Endothelial cell of umbilical vein (primary cell): ENCODE results near the gene VTI1A. TPM values are rescaled to one million over a fixed set of nuclear protein-coding genes. Genes with fewer than 3 reads are reported as not detected.

Source experiments
- BruUV-seq: library from RNA; stranded (reverse); fragments of 400-500 nt; replicated peaks from 2 replicates; lab custom pipeline; 2021; lab: Mats Ljungman, UMichigan
- CTCF ChIA-PET: fragments of 300-600, 350-600 bp; sonication (Branson Sonifier 250); formaldehyde crosslinking; loops from one replicate; lab custom pipeline; 2021; ENCODE audit warnings: antibody characterized with exemption, inconsistent platforms; lab: Charles Lee
- POLR2A ChIA-PET: fragments of 300-600, 350-600 bp; sonication (Branson Sonifier 250); formaldehyde crosslinking; loops from one replicate; lab custom pipeline; 2021; ENCODE audit warnings: antibody characterized with exemption, inconsistent platforms; lab: Charles Lee
- DNase-seq: peaks from one replicate; pipeline ENCODE4 v3.0.0-alpha.2; 2011; ENCODE audit warnings: low read depth, low spot score
- FAIRE-seq: peaks from 2 replicates; lab custom pipeline; 2011; peaks lifted over from hg19 to GRCh38; lab: Jason Lieb, UNC
- H2AFZ ChIP-seq: 2 replicates; pipeline ENCODE4 v1.6.0; 2012; ENCODE audit warnings: low read depth, low read length, control low read depth, inconsistent platforms
- H3K27ac ChIP-seq: 2 replicates; pipeline ENCODE4 v1.5.1; 2011; ENCODE audit warnings: low read depth, mild to moderate bottlenecking, control low read depth, low read length, moderate library complexity; ENCODE audit not compliant: insufficient read depth
- H3K27me3 ChIP-seq, 2 experiments: 2 replicates each; pipeline versions ENCODE4 v1.6.0 to v1.6.1; 2011; ENCODE audit warnings: low read length in 2 of 2, mixed read lengths in 1 of 2; ENCODE audit not compliant: control insufficient read depth in 2 of 2, insufficient read depth in 2 of 2
- H3K36me3 ChIP-seq, 2 experiments: 2 replicates in 1 of 2; 3 replicates in 1 of 2; pipeline ENCODE4 v1.5.1; 2011; ENCODE audit warnings: low read length in 2 of 2, mild to moderate bottlenecking in 1 of 2, moderate library complexity in 1 of 2; ENCODE audit not compliant: control insufficient read depth in 2 of 2, insufficient read depth in 2 of 2; ENCODE audit errors: extremely low read depth in 1 of 2
- H3K4me1 ChIP-seq: 3 replicates; pipeline ENCODE4 v1.5.1; 2011; ENCODE audit warnings: mild to moderate bottlenecking, low read length; ENCODE audit not compliant: control insufficient read depth, insufficient read depth; ENCODE audit errors: extremely low read depth
- H3K4me2 ChIP-seq: 2 replicates; pipeline ENCODE4 v1.6.1; 2011; ENCODE audit warnings: low read length, control low read depth, mixed read lengths; ENCODE audit not compliant: insufficient read depth
- H3K4me3 ChIP-seq, 3 experiments: fragments of 200-600 bp in 1 of 3; sonication (generic), shearing (Covaris generic) in 1 of 3; replicated peaks in 1 of 3; 2 replicates each; pipeline ENCODE4 v1.5.1; 2011 to 2016; ENCODE audit warnings: control low read depth in 3 of 3, low read length in 3 of 3, mild to moderate bottlenecking in 2 of 3, inconsistent platforms in 1 of 3, low read depth in 1 of 3, moderate library complexity in 1 of 3; ENCODE audit not compliant: insufficient read depth in 1 of 3
- H3K79me2 ChIP-seq: 2 replicates; pipeline ENCODE4 v1.6.0; 2012; ENCODE audit warnings: low read length, inconsistent platforms; ENCODE audit not compliant: control insufficient read depth, insufficient read depth
- H3K9ac ChIP-seq: replicated peaks from 2 replicates; pipeline ENCODE3; 2011; ENCODE audit warnings: low read length, control low read depth; ENCODE audit not compliant: insufficient read depth; ENCODE audit errors: extremely low read depth
- H3K9me1 ChIP-seq: replicated peaks from 3 replicates; pipeline ENCODE4 v1.6.0; 2011; ENCODE audit warnings: mild to moderate bottlenecking, low read length; ENCODE audit not compliant: control insufficient read depth, insufficient read depth; ENCODE audit errors: extremely low read depth
- H3K9me3 ChIP-seq: replicated peaks from 2 replicates; pipeline ENCODE4 v1.5.1; 2012; ENCODE audit warnings: low read length, inconsistent platforms; ENCODE audit not compliant: control insufficient read depth, insufficient read depth
- H4K20me1 ChIP-seq: replicated peaks from 2 replicates; pipeline ENCODE3; 2011; ENCODE audit warnings: mild to moderate bottlenecking, low read length; ENCODE audit not compliant: control insufficient read depth, insufficient read depth; ENCODE audit errors: extremely low read depth
- EZH2 ChIP-seq: IDR thresholded peaks from 2 replicates; pipeline ENCODE4 v1.6.1; 2012; ENCODE audit warnings: borderline replicate concordance, low read depth, mild to moderate bottlenecking, moderate library complexity, low read length, inconsistent platforms; ENCODE audit not compliant: severe bottlenecking
- FOS ChIP-seq: IDR thresholded peaks from 2 replicates; pipeline ENCODE4 v1.6.1; 2011; ENCODE audit warnings: mild to moderate bottlenecking, low read length, moderate library complexity, borderline replicate concordance; ENCODE audit not compliant: insufficient read depth
- GATA2 ChIP-seq: IDR thresholded peaks from 2 replicates; pipeline ENCODE4 v1.7.0; 2011; ENCODE audit warnings: low read depth, mild to moderate bottlenecking, moderate library complexity, mixed read lengths, low read length; ENCODE audit not compliant: insufficient read length, insufficient read depth
- JUN ChIP-seq: IDR thresholded peaks from 2 replicates; pipeline ENCODE4 v1.6.1; 2011; ENCODE audit warnings: borderline replicate concordance, low read depth; ENCODE audit not compliant: insufficient read length, insufficient read depth
- MYC ChIP-seq: IDR thresholded peaks from one replicate; pipeline ENCODE4 v1.6.1; 2011; ENCODE audit warnings: mild to moderate bottlenecking, low read depth, low read length
- POLR2A ChIP-seq: IDR thresholded peaks from 2 replicates; pipeline ENCODE4 v1.6.1; 2012; ENCODE audit warnings: low read depth, mild to moderate bottlenecking, control low read depth, low read length
- POLR2AphosphoS5 ChIP-seq: IDR thresholded peaks from 2 replicates; pipeline ENCODE4 v1.6.1; 2012; ENCODE audit warnings: low read depth, mild to moderate bottlenecking, control low read depth, low read length, moderate library complexity; ENCODE audit not compliant: insufficient read depth
- dilution Hi-C: fragments of 300-500 bp; cut with MboI; formaldehyde crosslinking; loops from one replicate; pipeline ENCODE4 v1.15.0; 2019; ENCODE audit warnings: low sequenced_read_pairs; ENCODE audit not compliant: extremely low pct_ligation_motif_present
- intact Hi-C: fragments of 100-400 bp; cut with micrococcal nuclease; formaldehyde crosslinking; loops from one replicate; pipeline ENCODE4 v1.10.0; 2022
- polyA plus RNA-seq, 4 experiments: library from polyadenylated mRNA; depleted of rRNA in 3 of 4; stranded (reverse) in 3 of 4; unstranded in 1 of 4; fragments of >200 nt; gene quantifications; 2 replicates each; pipeline versions ENCODE4 v1.2.1 to v1.2.3, GENCODE V29; 2011 to 2012; ENCODE audit warnings: missing spikeins in 1 of 4
- total RNA-seq: library from RNA; stranded (reverse); gene quantifications from 2 replicates; pipeline ENCODE4 v1.2.3, GENCODE V29; 2021
- TF ChIP-seq, protein P1 (sequence below), 2 donors: IDR thresholded peaks; 1 replicate in 1 of 2; 2 replicates in 1 of 2; pipeline ENCODE4 v1.5.1; 2011; ENCODE audit warnings: low read length in 2 of 2, mild to moderate bottlenecking in 2 of 2, moderate library complexity in 2 of 2, control low read depth in 1 of 2, inconsistent platforms in 1 of 2, low read depth in 1 of 2; ENCODE audit not compliant: insufficient read depth in 1 of 2; ENCODE audit errors: extremely low read depth in 1 of 2
- TF ChIP-seq, protein P2 (sequence below): IDR thresholded peaks from 2 replicates; pipeline ENCODE4 v1.6.1; 2011; ENCODE audit not compliant: insufficient read depth, insufficient read length

VTI1A gene
- total and polyA plus RNA-seq, 2 donors (not counting 3 experiments of a cell fraction or from before 2014, with no cell fraction given): 10.8 to 35.6 TPM

DNA sequence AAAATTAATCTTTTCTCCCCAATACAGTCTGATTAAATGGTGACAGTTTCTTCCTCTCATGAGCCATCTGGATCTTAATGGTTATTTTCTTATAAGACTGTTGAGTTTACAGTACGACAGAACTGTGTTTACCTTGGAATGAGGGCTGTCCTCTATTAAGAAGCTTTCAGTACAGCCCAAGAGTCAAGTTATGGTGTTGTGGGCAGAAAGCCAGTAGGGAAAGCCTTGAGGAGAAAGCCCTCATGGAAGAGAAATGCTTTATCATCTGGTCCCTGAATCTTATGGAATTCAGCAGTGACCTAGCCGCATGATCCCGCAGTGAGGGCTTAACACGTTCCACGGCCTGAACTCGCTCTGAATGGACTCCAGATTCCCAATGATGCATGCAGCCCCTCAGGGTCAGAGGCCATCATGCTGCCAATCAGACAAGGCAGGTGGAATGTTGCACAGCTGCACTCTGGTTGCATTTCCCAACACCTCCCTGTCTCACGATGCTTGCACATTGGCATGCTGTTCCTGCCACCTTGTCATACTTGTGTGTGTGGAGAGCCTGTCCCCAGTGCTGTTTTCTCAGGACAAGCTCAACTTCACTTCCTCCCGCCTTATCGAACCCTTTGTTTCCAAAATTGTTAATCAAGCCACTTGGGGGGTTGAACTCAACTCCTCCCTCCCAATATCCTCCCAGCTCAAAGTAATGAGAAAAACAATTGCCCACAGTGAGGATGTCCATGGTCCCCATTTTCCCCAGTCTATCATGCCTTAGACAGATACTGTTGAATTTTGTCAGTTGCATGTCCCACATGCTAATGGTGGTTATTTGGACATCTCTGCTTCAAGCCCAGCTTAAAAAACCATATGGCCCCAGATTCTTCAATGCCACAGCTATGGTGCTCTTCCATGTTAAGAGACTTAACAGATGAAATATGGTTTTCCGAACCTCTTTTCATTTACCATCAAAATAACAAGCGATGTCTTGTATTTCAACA is 291.9 kb downstream of the VTI1A start:
- peaks cover 4% of the 10 kb centered on the region for H3K9me1 ChIP-seq
- no TSS peak for BruUV-seq
- no peak overlapping the region for H3K9ac ChIP-seq
- DNase-seq: no peak
- intact Hi-C loops (no loop called here), dilution Hi-C loops (no loop called here)
- H3K36me3 ChIP-seq: no peaks in the 10 kb centered on the region
- no peak for TF ChIP-seq MYC
- TF ChIP-seq, protein P1, sequence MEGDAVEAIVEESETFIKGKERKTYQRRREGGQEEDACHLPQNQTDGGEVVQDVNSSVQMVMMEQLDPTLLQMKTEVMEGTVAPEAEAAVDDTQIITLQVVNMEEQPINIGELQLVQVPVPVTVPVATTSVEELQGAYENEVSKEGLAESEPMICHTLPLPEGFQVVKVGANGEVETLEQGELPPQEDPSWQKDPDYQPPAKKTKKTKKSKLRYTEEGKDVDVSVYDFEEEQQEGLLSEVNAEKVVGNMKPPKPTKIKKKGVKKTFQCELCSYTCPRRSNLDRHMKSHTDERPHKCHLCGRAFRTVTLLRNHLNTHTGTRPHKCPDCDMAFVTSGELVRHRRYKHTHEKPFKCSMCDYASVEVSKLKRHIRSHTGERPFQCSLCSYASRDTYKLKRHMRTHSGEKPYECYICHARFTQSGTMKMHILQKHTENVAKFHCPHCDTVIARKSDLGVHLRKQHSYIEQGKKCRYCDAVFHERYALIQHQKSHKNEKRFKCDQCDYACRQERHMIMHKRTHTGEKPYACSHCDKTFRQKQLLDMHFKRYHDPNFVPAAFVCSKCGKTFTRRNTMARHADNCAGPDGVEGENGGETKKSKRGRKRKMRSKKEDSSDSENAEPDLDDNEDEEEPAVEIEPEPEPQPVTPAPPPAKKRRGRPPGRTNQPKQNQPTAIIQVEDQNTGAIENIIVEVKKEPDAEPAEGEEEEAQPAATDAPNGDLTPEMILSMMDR (IDR thresholded peaks at IDR 0.05; ENCODE audit: extremely low read depth in 1 of 2, insufficient read depth in 1 of 2, low read depth in 1 of 2, low read length in 2 of 2): no peak
- TF ChIP-seq GATA2: no peak
- no peak for TF ChIP-seq POLR2A
- no peak for TF ChIP-seq JUN
- TF ChIP-seq EZH2: no peak
- TF ChIP-seq FOS: no peak
- no peak for TF ChIP-seq POLR2AphosphoS5
- TF ChIP-seq, protein P2, sequence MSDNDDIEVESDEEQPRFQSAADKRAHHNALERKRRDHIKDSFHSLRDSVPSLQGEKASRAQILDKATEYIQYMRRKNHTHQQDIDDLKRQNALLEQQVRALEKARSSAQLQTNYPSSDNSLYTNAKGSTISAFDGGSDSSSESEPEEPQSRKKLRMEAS: no peak
- H3K4me3 ChIP-seq: no peak overlapping the region
- no peak overlapping the region for H3K4me2 ChIP-seq
- FAIRE-seq: no peak
- H2AFZ ChIP-seq: no peak overlapping the region
- no peaks in the 10 kb centered on the region for H3K9me3 ChIP-seq
- H3K79me2 ChIP-seq: no peaks in the 10 kb centered on the region
- H4K20me1 ChIP-seq: peaks cover 5% of the 10 kb centered on the region
- H3K4me1 ChIP-seq: peaks cover 21% of the 10 kb centered on the region
- H3K27ac ChIP-seq: no peak overlapping the region
- POLR2A ChIA-PET: no interaction called here
- CTCF ChIA-PET: no interaction called here
- H3K27me3 ChIP-seq: no peaks in the 10 kb centered on the region
